NCI-H2196 treated with DMSO at 0.1 percent for 48 hours (cell line): ENCODE results near the gene FGF11.

Source experiments
- DNase-seq: peaks from one replicate; lab custom pipeline; 2025; ENCODE audit not compliant: unreplicated experiment; lab: John Stamatoyannopoulos, UW

Gene FGF11

DNA sequence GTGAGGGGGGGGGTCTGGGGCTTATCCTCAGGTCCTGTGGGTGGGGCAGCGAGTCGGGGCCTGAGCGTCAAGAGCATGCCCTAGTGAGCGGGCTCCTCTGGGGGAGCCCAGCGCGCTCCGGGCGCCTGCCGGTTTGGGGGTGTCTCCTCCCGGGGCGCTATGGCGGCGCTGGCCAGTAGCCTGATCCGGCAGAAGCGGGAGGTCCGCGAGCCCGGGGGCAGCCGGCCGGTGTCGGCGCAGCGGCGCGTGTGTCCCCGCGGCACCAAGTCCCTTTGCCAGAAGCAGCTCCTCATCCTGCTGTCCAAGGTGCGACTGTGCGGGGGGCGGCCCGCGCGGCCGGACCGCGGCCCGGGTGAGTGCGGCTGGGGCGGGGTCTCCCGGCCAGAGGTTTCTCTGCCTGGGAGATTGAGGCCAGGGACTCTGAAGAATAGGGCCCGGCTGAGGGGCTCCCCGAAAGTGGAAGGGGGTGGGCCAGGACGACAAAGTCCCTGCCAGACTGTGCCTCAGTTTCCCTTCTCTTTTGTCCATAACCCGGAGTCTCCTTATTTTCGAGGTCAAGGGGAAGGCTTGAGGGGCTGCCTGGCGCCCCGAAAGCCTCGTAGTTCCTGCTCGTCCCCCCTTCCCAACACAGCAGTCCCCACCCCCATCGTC lies at the start of gene FGF11:
Gene FGF11 (plus strand): TSS at position 51 of the 651 bp plus-strand sequence. CDS start 109 bp downstream, at position 160.
- DNase-seq: no peak

DNA sequence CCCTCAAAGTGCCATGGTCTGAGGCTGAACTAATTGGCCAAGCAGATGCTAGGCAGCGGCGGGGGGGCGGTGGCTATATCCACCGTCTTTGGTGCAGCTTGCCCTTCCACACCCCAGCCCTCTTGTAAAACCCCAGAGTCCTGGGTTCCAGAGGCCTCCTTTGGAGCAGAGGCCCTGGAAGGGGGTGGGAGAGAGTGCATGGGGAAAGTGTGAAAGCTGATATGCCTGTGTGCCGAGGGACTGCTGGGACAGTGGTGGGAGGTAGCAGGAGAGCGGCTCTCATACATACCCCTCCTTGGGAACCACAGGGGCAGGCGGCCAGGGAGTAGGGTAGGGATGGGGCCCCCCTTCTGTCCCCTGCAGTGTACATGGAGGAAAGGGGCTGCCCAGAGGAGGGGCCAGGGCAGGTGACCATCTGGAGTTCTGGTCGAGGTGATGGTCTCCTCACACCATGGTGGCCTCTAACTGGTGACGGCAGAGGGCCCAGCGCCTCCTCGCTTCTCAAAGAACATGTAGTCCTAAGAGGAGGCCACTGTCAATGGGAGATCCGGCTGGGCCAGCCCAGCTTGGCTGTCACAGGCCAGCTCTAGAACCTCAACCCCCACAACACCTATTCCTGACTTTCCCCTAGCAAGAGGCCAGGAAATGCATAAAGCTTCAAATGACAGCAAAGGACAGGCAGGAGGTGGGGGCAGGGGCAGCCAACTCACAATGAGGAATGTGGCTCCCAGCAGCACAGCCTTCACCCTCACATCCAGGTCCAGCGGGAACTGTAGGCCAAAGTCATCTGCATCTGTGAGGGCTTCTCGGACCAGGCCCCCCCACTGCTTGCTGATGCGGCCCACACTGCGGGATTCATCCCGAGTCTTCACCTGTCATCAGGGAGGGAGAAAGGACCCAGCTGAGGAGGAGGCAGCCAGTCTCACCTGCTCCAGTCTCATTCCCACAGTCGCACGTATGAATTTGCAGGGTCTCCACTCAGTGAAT lies 49.1 kb upstream of the FGF11 start:
- no peak for DNase-seq

DNA sequence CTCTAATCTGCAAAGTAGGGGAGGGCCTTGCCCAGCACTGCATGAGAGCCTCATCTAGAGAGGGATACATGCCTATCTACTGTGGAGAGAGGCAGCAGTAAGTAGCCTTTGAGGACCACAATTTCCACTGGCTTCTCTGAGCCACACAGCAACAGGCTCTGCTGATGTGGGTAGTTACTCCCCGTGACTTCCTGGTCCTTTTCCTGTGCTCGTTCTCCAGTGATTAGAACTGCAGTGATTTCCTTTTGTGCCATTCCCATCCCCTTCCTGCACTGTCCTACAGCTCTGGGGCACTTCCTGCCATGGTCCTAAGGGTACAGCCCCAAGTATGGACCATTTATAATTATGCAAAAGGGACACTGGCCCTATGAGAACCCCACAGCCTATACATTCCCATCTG lies 48.0 kb upstream of the FGF11 start:
- DNase-seq: no peak

DNA sequence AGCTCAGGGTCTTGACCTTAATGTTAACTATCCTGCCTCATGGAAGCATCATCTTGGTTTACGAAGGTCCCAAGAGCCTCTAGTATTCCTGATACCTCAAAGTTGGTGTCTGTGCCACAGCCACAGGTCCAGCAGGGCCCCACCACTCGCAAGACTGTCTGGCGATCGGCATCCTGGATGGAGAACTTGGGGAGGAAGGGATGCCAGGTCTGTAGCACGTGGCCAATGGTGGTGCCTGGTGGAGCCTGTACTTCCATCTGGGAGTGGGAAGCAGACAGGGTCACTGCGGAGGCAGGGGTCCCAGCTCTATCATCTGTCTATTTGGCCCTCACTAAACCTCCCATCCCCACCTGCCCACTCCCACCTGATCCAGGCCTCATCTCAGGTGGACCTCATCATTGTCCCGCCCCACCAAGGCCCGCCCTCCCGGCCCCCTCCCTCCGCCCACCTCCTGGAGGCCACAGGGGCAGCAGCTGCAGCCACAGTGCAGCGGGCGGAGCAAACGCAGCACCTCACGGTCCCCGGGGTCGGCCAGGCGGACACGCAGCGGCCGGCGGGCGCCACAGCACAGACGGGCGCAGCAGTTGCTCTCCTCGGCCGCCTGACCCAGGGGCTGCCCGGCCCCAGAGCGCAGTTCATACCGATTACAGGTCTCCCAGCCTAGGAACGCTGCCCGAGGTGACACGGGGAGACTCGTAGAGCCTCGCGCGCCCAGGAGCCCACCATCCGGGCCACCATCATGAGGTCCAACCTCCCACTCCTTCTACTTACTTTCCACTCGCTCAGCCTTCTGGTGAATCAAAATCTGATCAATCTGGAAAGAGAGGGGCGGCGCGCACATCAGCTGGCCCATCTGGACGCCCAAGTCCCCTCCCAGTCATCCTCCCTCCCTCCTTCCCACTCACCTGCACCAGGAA lies 46.4 kb upstream of the FGF11 start:
- no peak for DNase-seq

DNA sequence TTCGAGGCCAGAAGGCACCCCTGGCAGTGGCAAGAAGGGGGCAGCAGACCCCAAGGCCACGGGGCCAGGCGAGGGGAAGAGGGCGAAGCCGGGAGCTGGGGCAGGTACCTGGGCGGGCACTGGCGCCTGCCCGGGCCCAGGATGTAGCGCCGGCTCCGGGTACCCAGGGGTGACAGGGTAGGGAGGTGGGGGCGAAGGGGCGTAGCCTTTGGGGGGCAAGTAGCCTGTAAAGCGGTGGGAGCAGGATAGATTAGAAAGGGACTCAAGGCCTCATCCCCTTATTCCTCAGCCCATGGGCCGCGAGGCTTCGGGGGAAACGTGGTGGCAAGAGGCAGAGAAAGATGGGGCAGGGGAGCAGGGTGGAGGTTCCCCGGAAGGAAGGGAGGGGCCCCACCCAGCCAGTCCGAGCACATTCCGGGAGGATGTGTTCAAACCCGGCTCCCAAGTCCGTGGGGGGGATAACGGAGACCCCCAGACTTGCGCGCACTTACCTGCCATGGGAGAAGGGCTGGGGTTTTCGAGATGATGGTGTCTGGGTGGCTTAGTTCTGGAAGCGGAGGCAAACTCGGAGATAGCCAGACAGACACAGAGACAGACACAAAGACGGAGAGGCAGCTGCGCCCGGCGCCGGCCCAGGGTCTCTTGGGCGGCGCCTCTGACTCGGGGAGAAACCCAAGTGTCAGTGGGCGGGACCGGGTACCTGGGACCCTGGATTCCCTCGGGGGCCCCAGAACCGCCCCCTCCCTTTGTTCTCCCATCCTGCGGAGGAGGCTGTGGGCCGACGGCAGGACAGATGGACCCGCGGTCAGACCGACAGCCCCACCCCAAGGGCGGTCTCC lies 45.5 kb upstream of the FGF11 start:
- no peak for DNase-seq

DNA sequence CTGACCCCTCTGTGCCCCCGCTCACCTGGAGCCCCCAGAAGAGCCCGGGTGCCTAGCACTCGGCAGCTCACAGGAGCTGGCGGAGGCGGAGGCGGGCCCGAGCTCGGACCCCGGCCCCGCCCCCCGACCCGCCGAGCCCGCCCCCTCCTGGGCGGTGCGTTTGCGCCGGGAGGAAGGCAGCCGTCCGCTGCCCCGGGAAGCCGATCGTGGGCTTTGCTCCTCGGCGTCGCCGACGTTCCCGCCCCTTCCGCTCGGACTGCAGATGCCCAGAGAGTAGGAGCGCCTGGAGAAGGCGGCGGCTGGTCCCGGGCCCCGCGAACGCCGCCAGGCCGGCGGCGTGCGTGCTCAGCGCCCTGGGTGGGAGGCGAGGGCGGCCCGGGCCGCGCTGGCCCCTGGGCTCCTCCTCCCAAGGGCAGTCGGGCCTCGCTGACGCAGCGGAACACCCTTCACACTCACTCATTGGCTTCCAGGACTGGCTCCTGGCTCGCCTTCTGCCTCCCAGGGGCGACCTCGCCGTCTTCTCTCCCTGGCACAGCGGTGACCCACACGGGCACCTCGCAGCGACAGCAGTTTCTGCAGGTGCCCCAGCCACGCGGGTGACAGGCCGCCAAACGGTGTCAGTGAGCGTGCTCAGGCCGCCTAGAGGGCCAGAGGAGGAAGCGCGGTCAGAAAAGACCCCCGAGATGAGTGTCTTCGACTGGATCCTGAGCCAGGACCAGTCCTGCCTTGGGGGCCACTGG lies 44.7 kb upstream of the FGF11 start, which contains the start of gene PLSCR3:
Gene PLSCR3 (minus strand): TSS at position 74 of the 740 bp plus-strand sequence. CDS start 415 bp downstream, outside the sequence.
- peak; percentile 10 for DNase-seq

DNA sequence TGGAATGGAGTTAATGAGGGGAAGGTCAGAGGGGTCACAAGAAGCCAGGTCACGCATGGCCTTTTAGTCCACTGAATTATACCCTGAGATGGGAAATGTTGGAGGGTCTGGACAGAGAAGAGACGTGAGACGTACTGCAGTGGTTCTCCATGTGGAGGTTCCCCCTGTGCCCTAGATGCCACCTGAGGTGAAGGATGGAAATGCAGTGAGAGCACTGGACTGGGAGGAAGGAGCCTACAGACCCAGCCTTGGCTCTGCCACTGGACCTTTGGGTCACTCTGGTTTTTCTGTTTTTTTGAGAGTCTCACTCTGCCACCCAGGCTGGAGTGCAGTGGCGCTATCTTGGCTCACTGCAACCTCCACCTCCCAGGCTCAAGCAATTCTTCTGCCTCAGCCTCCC lies 43.2 kb upstream of the FGF11 start:
- no peak for DNase-seq

DNA sequence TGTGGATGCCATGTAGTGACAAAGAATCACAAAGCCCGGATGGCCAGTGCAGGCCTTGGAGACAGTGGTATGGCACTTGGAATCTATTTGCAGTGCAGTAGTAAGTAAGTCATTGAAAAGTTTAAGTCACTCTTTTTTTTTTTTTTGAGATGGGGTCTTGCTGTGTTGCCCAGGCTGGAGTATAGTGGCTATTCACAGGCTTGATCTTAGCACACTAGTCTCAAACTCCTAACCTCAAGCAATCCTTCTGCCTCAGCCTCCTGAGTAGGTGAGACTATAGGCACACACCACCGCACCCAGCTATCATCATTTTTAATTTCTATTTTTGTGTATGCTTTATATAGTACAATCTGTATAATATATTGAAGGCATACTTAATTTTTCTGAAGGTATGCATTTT lies 40.7 kb upstream of the FGF11 start:
- no peak for DNase-seq

DNA sequence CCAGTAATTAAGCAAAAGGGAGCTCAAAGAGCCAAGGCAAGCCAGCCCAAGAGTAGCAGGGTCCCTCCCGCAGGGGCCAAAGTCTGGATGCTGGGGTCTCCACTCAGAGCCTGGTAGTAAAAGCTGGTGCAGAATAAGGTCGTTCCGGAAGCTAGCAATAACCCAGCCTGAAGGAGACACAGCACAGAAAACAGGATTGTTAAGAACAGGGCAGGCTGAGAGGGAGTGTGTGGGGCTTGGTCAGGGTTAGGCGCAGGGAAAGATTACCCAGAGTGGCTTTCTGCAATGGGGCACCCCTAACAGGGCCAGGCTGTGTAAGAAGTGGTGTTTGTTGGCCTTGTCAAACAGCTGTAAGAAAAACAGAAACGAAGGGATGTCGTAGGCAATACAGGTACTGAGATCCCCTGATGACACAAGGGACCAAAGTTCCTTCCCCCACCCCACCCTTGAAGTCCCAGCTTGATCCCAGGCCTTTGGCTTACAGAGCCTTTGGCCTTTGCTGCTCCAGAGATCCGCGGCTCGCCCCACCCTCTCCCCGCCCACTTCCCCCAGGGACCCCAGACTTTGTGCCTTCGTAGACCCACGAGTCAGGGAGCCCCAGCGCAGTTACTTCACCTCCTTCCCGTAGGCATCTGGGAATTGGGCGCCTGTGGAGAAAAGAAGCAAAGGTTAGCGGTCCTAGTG lies 36.1 kb upstream of the FGF11 start:
- no peak for DNase-seq

DNA sequence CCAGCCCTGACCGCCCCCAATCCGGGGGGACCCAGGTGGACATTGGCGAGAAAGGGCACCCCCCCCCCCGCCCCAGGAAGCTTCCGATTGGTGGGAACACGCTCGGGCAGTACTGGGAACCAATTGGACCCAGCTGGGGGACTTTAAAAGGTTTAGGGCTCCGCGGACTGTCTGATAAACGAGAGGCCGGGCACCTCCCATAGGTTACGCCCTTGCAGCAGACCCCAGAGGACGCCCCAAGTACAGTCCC lies 35.7 kb upstream of the FGF11 start:
- DNase-seq: peak; percentile 36

DNA sequence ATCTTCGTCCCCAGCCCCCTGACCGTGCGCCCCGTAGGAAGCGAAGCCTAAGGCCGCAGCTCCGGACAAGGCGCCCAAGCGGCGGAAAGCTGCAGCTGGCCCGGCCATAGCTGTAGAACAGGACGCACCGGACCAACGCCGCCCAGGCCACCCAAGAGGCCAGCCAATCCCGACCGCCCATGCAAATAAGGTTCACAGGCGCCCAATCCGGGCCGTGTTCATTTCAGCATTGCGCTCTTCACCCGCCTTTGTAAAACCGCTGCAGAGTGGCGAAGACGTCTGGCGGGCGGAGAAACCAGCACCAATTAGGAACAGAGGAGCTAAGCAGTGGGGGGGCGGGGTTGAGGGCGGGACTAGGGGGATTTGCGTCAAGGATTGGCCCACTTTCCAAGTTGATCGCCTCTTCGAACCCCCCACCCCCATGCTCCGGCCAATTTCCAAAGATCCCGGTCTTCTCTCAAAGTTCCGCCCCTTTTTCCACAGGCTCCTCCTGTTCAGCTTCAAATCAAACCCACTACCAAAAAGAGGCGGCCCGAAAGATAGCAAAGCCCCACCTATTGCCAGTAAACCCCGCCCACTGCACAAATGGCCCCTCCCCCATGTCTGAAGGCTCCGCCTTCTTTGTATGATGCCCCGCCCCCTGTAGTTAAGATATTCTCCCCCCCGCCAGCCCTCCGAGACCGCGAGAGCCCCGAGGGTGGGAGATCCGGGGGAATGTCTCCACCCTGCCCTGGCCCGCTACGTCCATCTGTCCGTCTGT lies 35.2 kb upstream of the FGF11 start, which contains the start of gene TMEM256:
Gene TMEM256 (minus strand): TSS at position 121 of the 760 bp plus-strand sequence. CDS start 13 bp downstream, at position 108.
- peak; percentile 94 for DNase-seq

DNA sequence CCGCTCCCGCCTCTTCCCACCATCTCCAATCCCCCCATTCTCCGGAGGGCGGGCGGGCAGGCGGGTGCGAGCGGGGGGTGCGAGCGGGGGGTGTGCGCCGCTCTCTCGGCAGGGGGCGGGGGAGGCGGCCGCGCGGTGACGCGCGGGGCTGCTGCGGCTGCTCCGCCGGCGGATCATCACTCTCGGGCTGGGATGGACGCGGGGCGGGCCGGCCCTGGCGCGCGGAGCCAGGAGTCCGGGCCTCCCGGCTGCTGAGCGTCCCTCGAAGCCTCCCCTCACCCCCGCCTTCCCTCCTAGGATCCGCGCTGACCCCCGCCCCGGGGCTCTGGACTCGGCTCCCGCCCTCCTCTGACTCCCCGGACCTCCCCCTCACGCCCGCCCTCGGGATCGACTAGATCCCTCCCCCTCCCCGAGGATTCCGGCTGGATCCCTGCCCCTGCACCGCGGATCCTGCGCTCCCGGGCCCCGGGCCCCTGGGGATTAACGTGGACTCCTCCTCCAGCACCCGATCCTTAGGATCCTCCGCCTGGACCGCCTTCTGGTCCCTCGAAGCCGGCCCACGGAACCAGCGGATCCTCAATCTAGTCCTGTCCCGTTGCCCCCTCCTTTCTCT lies 34.5 kb upstream of the FGF11 start:
- no peak for DNase-seq

DNA sequence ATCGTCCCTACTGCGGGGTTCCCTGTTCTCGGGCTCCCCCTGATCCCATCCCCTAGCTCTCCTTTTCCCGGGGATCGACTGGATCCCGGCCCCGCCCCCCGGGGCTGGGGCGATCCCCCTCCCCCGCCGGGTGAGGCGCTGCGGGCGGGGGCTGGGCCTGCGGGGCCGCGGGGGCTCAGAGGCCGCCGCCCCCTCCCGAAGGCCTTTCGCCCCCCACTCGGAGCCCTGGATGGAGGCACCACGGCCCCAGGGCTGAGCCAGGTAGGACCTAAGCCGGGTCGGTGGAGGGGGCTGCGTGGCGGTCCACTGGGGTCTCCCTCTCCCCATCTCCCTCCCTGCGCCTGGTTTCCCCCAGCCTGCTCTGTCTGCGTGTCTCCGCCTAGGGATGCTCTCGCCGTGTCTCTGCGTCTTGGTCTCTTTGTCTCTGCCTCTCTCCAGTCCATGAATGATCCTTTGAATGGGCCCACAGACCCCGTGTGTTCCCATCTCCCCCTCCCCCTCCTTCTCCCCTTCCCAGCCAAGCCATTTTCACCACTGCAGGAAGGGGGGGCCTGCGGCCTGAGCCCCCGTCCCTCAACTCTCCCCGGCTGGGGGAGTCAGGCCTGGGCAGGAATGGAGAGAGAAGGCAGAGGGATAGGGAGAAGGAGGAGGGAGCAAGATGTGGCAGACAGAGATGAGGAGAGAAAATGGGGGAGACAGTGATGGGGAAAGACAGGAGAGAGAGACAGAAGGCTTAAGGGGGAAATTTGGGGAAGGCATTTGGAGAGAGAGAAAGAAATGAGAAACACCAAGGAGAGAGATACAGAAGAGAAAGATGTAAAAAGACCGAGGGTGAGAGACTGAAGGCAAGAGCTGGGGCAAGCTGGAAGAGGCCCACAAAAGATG lies 33.7 kb upstream of the FGF11 start:
- DNase-seq: no peak

DNA sequence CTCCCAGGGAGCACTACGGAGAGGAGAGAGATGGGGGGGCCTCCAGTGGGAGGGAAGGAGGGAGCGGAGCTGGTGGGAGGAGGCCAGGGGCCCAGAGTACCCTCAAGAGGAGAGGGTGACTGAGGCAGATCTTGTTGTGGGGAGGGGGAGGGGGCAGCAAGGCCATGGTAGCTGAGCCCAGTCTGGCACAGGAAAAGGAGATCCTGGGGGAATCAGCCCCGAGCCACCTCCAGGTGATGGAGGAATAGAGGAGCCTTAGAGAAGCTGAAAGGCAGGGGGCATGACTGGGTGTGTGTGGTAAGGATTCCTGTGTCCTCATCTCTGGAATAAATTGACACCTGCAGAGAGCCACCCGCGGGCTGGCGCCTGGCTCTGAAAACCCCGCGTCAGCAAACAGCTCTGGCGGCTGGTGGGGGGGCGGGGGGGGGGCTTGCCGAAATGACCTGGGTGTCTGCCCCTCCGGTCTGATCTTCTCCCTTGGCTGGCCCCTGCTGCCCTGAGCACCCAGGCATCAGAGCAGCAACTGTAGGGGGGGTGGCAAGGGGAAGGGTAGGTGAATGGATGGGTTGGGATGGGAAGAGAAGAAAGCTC lies 33.0 kb upstream of the FGF11 start:
- no peak for DNase-seq

DNA sequence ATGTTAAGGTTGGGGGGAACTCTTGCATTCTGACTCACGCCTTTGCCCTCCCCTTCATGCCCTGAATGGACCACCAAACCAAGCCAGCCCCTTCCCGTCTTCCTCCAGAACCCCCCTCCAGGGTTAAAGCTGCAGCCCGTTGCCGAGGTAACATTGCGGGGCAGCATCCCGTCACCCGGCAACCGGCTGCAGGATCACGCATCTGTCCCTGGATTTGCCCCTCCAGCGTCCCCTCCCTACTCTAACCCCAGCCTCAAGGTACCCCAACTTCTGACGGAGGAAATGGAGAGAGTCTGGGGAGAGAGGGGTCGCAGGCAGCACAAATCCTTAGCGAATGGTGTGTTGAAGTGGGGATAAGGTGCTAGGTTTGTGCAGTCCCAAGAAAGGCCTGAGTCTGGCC lies 32.2 kb upstream of the FGF11 start:
- no peak for DNase-seq

DNA sequence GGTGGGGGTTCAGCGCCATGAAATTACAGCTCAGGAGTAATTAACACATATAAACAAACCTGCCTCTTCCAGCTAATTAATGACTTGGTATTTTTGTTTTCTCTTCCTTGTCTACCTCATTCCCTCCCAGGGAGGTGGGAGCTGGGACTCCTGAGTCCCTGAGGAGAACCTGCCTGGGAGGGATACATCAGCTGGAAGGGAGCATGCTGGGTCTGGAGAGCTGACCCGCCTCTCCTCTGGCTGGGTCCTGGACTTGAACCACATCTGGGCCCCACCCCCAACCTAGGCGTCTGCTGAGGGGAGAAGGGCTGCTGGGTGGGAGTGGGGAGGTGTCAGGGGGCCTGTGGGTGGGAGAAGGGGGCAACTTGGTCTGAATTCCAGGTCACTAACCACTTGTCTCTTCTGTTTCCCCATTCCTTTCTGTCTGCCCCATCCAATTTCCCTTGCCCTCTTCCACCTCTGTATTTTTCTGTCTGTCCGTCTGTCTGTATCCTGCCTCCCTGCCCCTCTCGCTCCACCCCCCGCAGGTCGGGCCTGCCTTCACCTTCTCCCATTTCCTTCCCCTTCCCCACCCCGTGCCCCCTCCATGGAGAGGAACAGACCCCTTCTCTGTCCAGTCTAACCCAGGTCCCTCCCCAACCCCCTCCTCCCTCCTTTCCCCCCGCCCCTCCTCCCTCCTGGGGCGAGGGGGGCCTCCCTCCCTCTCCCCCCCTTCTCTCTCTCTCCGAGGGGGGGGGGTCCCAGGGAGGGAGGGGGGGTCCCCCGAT lies 31.6 kb upstream of the FGF11 start, which contains the start of gene NLGN2:
Gene NLGN2 (plus strand): TSS at position 361 of the 767 bp plus-strand sequence. CDS start 411 bp downstream, outside the sequence.
- DNase-seq: no peak
